C4-2B (cell line): ENCODE results near the gene PRRC2B.
A peak's percentile ranks its signal among the peaks of the same experiment; 100 is the strongest.
"Not testable (repeated sequence)": the region's sequence is repeated elsewhere in the genome, so short reads cannot be mapped to it uniquely, and the experiment has no call there.

ENCODE experiments used
- H3K27ac ChIP-seq: fragments of 450-650 bp; 2 replicates; pipeline ENCODE4 v1.5.1; 2017
- CTCF ChIP-seq: fragments of 450-650 bp; conservative IDR thresholded peaks from 2 replicates; pipeline ENCODE4 v1.5.1; 2017; ENCODE audit warnings: mild to moderate bottlenecking
- ZFX ChIP-seq: fragments of 450-650 bp; IDR thresholded peaks from 2 replicates; pipeline ENCODE4 v1.6.1; 2017

PRRC2B gene

GRCh38 chr9:131358556-131358955 lies 35.3 kb upstream of the PRRC2B start:
- H3K27ac ChIP-seq, result no peak overlapping the region
- TF ChIP-seq CTCF (no peak), ZFX (no peak)

- no peak for TF ChIP-seq CTCF
- no peak for TF ChIP-seq ZFX
- H3K27ac ChIP-seq, result peak overlapping the region; percentile 5
Observed at GRCh38 chr9:131361202-131361833, 32.6 kb upstream of the PRRC2B start.

- TF ChIP-seq CTCF (no peak), ZFX (no peak)
- H3K27ac ChIP-seq, result no peak overlapping the region
Observed at GRCh38 chr9:131365546-131365945, 28.3 kb upstream of the PRRC2B start.

- peak overlapping the region; percentile 63 for H3K27ac ChIP-seq
- TF ChIP-seq CTCF (no peak), ZFX (no peak)
Observed at GRCh38 chr9:131366761-131367401, 27.0 kb upstream of the PRRC2B start.

GRCh38 chr9:131367450-131367849 lies 26.4 kb upstream of the PRRC2B start:
- TF ChIP-seq CTCF (no peak), ZFX (no peak)
- peak overlapping the region; percentile 63 for H3K27ac ChIP-seq

GRCh38 chr9:131370638-131371037 lies 23.2 kb upstream of the PRRC2B start:
- TF ChIP-seq ZFX (no peak), CTCF (no peak)

GRCh38 chr9:131372599-131372973 lies 21.3 kb upstream of the PRRC2B start:
- H3K27ac ChIP-seq, result peak overlapping the region; percentile 74

More at GRCh38 chr9:131370638-131371037, 23.2 kb upstream of the PRRC2B start:
- no peak overlapping the region for H3K27ac ChIP-seq

GRCh38 chr9:131374638-131375037 lies 19.2 kb upstream of the PRRC2B start:
- not testable (repeated sequence) for H3K27ac ChIP-seq
